ENCODE measurements around the gene AGBL5. TPM values are rescaled to one million over a fixed set of nuclear protein-coding genes. Genes with fewer than 3 reads are reported as not detected.
A peak's percentile ranks its signal among the peaks of the same experiment; 100 is the strongest.

Gene AGBL5
- total and polyA plus RNA-seq, 9 of the 15 experiments (the other 6 are each of a cell fraction or from before 2014, with no cell fraction given): 3.3 to 52.7 (median 26.2) TPM

- ChIA-PET CTCF (ENCODE audit: low intra/inter-chr PET ratio) (no interaction called here), POLR2A (interaction anchor here (0.7 to 1.7 kb wide), 11 partner anchors 9 to 195 kb away, joined by 3 to 6 read pairs (median 3); partner anchors contain the start of gene AGBL5)
- DNase-seq (ENCODE audit: extremely low read depth in 1 of 4, low spot score in 3 of 4) (no peak), ATAC-seq (no peak), FAIRE-seq (no peak)
- no TSS peak for BruUV-seq (replicated peaks)
- Histone ChIP-seq H3K4me3 (no peak overlapping the region), H3K36me3 (ENCODE audit: control insufficient read depth, insufficient read depth, low read length) (peaks cover 98% of the 10 kb centered on the region), H3K79me2 (ENCODE audit: control insufficient read depth, insufficient read depth, low read length) (peaks cover 19% of the 10 kb centered on the region), H3K27me3 (ENCODE audit: control insufficient read depth in 2 of 2, insufficient read depth in 2 of 2, low read length in 2 of 2) (no peaks in the 10 kb centered on the region), H3K9ac (ENCODE audit: insufficient read depth in 1 of 2, low read depth in 2 of 2, low read length in 2 of 2) (peak overlapping the region in 1 of 2 experiments; percentile 11; a peak in 1 of 4 replicates), H3K4me2 (ENCODE audit: insufficient read depth, low read length) (no peak overlapping the region), H2AFZ (ENCODE audit: low read depth, low read length) (no peak overlapping the region), H3K9me3 (replicated peaks; ENCODE audit: control insufficient read depth, insufficient read depth, low read depth, low read length) (no peaks in the 10 kb centered on the region), H3K4me1 (replicated peaks in 1 of 2; ENCODE audit: control insufficient read depth in 2 of 2, insufficient read depth in 2 of 2, low read length in 2 of 2) (peaks cover 4 to 6% of the 10 kb centered on the region in 2 experiments; a peak in 3 of 5 replicates), H3K27ac (ENCODE audit: extremely low read depth, low read depth, low read length) (no peak overlapping the region), H3K9me1 (ENCODE audit: control insufficient read depth, insufficient read depth, low read length) (peaks cover 8% of the 10 kb centered on the region), H4K20me1 (replicated peaks; ENCODE audit: control insufficient read depth, insufficient read depth, low read length) (no peaks in the 10 kb centered on the region)
- WGBS (ENCODE audit: insufficient coverage, low coverage, missing lambda C conversion rate): 81% methylated on average over 14 of the region's 17 CpGs
- in situ Hi-C loops (cut with MboI): no loop called here
- intact Hi-C loops (cut with micrococcal nuclease): no loop called here
- no peak for TF ChIP-seq BCL6 (CRISPR knock-in tag; IDR thresholded peaks at IDR 0.05)
- peak; percentile 49; the same call in 1 of the 2 replicates for TF ChIP-seq POLR2G (IDR thresholded peaks at IDR 0.05; ENCODE audit: low read depth, low read length)
These were observed 12.7 kb upstream of the AGBL5 start for GRCh38 chr2:27038631-27039339.

GRCh38 chr2:27039426-27039825 lies 12.0 kb upstream of the AGBL5 start:
- Histone ChIP-seq H3K9me1 (ENCODE audit: control insufficient read depth, insufficient read depth, low read length) (peaks cover 9% of the 10 kb centered on the region), H3K4me3 (no peak overlapping the region), H3K4me2 (ENCODE audit: insufficient read depth, low read length) (no peak overlapping the region), H3K36me3 (ENCODE audit: control insufficient read depth, insufficient read depth, low read length) (peaks cover 91% of the 10 kb centered on the region), H4K20me1 (replicated peaks; ENCODE audit: control insufficient read depth, insufficient read depth, low read length) (no peaks in the 10 kb centered on the region), H3K9me3 (replicated peaks; ENCODE audit: control insufficient read depth, insufficient read depth, low read depth, low read length) (no peaks in the 10 kb centered on the region), H2AFZ (ENCODE audit: low read depth, low read length) (no peak overlapping the region), H3K4me1 (replicated peaks in 1 of 2; ENCODE audit: control insufficient read depth in 2 of 2, insufficient read depth in 2 of 2, low read length in 2 of 2) (no peaks in the 10 kb centered on the region; a peak in 2 of 5 replicates), H3K27ac (ENCODE audit: extremely low read depth, low read depth, low read length) (no peak overlapping the region), H3K27me3 (ENCODE audit: control insufficient read depth in 2 of 2, insufficient read depth in 2 of 2, low read length in 2 of 2) (no peaks in the 10 kb centered on the region), H3K9ac (ENCODE audit: insufficient read depth in 1 of 2, low read depth in 2 of 2, low read length in 2 of 2) (0 out of 4 replicates have a peak overlapping the region, but pooled peaks of 1 of the 2 experiments have one; percentile 38), H3K79me2 (ENCODE audit: control insufficient read depth, insufficient read depth, low read length) (peaks cover 12% of the 10 kb centered on the region)
- ChIA-PET POLR2A (interaction anchor here (0.6 to 1.8 kb wide), 14 partner anchors 10 to 653 kb away, joined by 3 to 7 read pairs (median 3); partner anchors contain the start of genes AGBL5 and KHK), CTCF (ENCODE audit: low intra/inter-chr PET ratio) (no interaction called here)
- intact Hi-C loops (cut with micrococcal nuclease) (no loop called here), in situ Hi-C loops (cut with MboI) (no loop called here)
- WGBS (ENCODE audit: insufficient coverage, low coverage, missing lambda C conversion rate): 90% methylated on average over 6 of the region's 6 CpGs
- no TSS peak for BruUV-seq (replicated peaks)
- no peak for ATAC-seq
- no peak for DNase-seq (ENCODE audit: extremely low read depth in 1 of 4, low spot score in 3 of 4)
- peak; percentile 26 for TF ChIP-seq RBM22 (IDR thresholded peaks at IDR 0.05; ENCODE audit: low read depth, low read length, poor library complexity, severe bottlenecking)
- peak; percentile 15 for TF ChIP-seq RBFOX2 (IDR thresholded peaks at IDR 0.05; ENCODE audit: low read depth, low read length)
- no peak for TF ChIP-seq ZKSCAN1 (IDR thresholded peaks at IDR 0.05; ENCODE audit: low read depth, low read length)
- 0 out of 2 replicates have a peak, but pooled peaks have one; percentile 11 for TF ChIP-seq TFAP4 (CRISPR knock-in tag; IDR thresholded peaks at IDR 0.05; ENCODE audit: borderline replicate concordance)
- no peak for FAIRE-seq
